ENCODE data around the gene GPR153.
"Not testable (repeated sequence)": the region's sequence is repeated elsewhere in the genome, so short reads cannot be mapped to it uniquely, and the experiment has no call there.

Gene GPR153

GRCh38 chr1:6260961-6261614 is at the start of gene GPR153:
Gene GPR153, minus strand, starts transcription at chr1:6261098. Its CDS starts 6,193 bp downstream, at chr1:6254905.
- no peak for DNase-seq (ENCODE audit: low spot score)

DNA sequence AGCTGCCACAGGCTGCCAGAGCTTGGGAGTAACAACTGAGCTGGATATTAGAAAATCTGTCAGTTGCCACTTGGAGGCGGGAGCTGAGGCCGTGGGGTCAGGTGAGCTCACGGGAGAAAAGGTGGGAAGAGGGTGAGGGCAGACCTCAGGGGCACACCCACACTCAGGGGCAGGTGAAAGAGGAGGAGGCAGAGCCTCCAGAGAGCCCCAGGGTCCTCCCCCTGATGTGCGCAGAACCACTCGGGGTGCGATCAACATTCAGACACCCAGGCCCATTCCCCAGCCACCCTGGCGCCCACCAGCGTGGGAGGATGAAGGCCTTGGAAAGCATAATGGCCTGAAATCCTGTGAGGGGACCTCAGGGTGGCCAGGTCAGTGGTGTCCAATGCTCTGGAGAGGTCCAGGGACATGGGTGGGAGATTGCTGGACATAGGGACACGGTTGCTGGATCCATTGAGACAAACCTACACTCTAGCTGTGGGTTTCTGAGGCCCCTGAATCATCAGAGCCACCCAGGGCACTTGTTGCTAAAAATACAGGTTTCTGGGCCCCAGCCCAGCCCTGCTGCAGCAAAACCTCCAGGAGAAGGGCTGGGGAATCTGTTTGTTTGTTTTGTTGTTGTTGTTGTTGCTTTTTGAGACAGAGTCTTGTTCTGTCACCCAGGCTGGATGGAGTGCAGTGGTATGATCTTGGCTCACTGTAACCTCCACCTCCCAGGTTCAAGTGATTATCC is 49.4 kb upstream of the GPR153 start:
- no peak for DNase-seq (ENCODE audit: low spot score)

GRCh38 chr1:6309564-6309963 is 48.7 kb upstream of the GPR153 start:
- DNase-seq (ENCODE audit: low spot score) = no peak

GRCh38 chr1:6308449-6308848 is 47.6 kb upstream of the GPR153 start:
- DNase-seq (ENCODE audit: low spot score) = no peak

DNA sequence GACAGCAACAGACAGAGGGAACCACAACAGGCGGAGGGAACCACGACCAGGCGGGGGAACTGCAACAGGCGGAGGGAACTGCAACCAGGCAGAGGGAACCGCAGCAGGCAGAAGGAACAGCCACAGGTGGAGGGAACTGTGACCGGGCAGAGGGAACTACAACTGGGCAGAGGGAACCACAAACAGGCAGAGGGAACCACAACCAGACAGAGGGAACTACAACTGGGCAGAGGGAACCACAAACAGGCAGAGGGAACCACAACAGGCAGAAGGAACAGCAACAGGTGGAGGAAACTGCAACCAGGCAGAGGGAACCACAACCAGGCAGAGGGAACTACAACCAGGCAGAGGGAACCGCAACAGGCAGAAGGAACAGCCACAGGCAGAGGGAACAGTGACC is 46.8 kb upstream of the GPR153 start:
- not testable (repeated sequence) for DNase-seq (ENCODE audit: low spot score)

DNA sequence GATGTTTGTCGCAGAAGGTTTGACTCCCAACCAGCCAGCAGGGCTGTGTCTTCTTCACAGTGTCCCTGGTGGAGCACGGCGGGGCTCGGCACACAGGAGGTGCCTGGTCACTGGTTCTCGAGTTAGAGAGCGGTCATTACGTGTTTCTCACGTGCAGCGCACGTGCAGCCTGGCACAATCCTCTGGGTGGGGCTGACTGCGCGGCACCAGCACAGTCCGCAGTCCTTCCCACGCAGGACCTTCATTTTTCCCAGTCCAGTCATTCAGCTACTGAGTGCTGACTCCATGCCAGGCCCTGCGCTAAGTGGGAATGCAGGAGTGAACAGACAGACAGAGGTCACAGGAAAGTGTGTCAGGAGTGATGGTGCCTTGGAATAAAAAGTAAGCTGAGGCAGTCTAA is 46.2 kb upstream of the GPR153 start:
- DNase-seq (ENCODE audit: low spot score) = no peak

DNA sequence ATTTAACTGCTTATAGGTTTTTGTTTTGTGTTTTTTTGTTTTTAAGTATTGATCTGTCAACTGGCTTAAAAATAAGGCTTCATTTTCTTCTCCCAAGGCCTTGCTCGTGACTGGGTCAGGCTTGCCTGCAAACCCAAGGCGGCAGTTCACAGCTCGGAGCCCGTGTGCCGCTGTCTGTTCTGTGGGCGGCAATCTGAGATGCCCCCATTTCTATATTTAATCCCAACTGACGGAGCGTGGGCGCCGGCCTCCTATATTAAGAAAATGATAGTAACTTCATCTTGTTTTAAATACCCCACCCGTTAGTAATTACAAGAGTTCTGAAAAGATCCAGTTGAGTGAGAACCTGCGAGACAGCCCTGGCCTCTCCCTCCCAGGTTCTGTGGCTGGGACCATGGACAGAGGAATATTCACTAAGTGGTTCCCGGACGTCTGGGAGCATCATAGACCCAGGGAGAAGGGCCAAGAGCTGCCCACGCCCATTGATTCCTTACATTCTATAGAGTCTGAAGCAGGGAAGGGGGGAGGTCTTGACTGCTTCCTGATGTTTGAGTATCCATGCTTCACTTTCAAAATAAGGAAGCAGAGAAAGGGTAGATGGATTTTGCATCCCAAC is 42.6 kb upstream of the GPR153 start:
- DNase-seq (ENCODE audit: low spot score) = no peak

GRCh38 chr1:6302568-6302967 is 41.7 kb upstream of the GPR153 start:
- no peak for DNase-seq (ENCODE audit: low spot score)

- DNase-seq (ENCODE audit: low spot score) = no peak
These were observed 40.6 kb upstream of the GPR153 start for GRCh38 chr1:6301526-6301925.

DNA sequence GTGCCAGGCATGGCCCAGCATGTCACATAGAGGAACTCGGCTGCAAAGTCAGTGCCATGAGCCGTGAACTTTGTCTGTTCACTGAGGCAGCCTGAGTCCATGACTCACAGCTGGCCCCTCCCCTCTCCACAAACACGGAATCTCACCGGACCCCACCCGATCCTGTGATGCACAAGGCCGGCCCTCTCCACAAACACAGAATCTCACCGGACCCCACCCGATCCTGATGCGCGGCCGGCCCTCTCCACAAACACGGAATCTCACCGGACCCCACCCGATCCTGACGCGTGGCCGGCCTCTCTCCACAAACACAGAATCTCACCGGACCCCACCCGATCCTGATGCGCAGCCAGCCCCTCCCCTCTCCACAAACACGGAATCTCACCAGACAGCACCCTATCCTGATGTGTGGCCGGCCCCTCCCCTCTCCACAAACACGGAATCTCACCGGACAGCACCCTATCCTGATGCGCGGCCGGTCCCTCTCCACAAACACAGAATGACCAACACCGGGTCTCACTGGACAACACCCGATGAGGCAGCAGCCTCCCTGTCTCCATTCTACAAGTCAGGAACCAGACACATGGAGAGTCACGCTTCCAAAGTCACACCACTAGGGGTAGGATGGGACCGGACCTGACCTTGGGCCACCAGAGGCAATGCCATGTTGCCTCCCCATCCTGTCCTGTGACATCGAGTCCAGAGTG is 39.6 kb upstream of the GPR153 start:
- DNase-seq (ENCODE audit: low spot score) = no peak

DNA sequence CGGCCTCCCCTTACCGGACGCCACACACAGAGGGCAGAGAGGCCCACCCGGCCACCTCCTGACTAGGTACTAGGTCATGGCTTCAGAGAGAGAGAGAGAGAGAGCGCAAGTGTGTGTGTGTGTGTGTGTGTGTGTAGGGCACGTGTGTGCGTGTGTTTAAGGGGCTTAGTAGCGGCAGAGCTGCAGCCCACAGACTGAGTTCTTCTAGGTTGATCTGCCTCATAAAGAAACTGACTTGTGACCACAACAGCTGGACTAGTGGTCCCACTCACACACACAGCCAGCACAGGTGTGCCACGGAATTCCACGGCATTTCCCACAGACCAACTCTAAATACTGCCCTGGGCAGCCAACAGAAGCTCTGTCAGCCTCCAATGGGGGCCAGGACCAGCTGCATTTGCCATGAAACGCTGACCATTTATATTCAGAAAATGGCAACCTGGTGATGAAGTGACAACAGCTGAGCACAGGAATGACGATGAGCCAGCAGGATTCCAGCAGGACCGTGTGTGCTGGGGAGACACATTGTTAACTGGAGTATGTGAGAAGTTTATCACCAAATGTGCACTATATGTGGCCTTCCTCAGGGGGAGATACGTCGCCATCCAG is 38.8 kb upstream of the GPR153 start:
- no peak for DNase-seq (ENCODE audit: low spot score)

DNA sequence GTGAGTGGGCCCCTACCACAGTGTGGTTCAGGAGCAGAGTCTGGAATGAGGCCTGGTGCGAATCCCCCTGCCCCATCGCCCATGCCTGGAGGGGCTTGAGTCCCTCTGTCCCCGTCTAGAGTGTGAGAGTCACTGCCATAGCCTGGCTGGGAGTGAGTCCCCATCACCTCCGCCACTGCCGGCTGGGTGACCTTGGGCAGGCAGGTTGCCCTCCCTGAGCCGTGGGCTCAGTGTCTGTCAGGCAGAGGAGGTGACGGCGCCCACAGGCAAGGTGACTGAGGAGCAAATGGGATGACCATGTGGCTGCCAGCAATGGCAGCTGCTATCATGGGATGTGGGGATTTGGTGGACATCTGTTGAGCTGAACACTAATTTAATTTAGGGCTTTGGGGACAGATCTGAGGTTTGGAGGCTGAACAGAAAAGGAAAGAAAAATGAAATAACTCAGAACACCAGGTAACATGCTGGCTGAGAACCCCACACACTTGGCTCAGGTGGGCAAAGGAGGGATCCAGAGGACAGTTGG is 38.1 kb upstream of the GPR153 start:
- DNase-seq (ENCODE audit: low spot score) = no peak

GRCh38 chr1:6298530-6298929 is 37.6 kb upstream of the GPR153 start:
- no peak for DNase-seq (ENCODE audit: low spot score)

DNA sequence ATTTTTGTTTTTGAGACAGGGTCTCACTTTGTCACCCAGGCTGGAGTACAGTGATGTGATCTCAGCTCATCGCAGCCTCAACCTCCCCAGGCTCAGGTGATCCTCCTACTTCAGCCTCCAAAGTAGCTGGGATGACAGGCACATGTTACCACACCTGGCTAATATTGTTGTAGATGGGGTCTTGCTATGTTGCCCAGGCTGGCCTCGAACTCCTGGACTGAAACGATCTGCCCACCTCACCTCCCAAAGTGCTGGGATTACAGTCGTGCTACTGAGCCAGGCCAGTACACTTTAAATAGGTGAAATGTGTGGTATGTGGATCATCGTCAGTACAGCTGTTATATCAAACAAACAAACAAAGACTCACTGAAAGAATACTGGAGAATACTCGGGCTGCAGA is 35.0 kb upstream of the GPR153 start:
- no peak for DNase-seq (ENCODE audit: low spot score)

GRCh38 chr1:6294890-6295556 is 34.1 kb upstream of the GPR153 start:
- no peak for DNase-seq (ENCODE audit: low spot score)

DNA sequence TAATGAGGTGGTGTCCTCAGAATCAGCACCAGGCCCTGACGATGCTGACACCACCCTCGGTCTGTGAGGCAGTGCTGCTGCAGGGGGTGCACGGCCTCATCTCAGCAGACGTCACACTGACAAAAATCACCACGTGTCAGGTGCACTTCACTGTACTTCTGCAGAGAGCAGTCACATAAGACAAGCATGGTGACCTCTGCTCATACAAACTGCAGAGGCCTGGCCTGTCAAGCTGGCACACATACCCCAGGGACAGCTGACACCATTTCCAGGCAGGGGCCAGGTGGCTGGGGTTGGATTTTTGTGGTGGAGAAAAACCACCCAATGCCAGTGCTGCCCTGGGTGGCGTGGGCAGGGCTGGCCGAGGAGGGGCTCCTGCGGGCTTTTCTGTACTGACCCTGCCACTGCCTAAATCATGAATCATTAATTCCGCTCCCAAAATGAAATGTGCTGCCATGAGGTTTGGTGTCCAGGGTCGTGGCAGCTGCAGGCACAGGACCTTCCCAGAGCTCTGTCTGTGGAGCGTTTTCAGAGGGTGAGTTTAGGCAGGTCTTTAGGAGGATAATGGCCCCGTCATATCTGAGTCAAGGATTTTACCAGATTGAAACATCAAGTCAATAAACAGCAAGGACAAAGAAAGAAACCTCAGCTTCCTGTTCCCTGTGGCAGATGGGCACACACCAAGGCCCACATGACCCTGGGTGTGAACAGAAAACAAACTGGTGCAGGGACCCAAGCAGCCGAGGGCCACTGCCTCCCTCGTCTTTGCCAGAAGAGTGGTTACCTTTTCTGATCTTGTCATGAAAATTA is 33.4 kb upstream of the GPR153 start:
- DNase-seq (ENCODE audit: low spot score) = no peak

- DNase-seq (ENCODE audit: low spot score) = no peak
These were observed 31.2 kb upstream of the GPR153 start for GRCh38 chr1:6292102-6292501.

- DNase-seq (ENCODE audit: low spot score) = no peak
These were observed 27.8 kb upstream of the GPR153 start for GRCh38 chr1:6288665-6289064.

- DNase-seq (ENCODE audit: low spot score) = no peak
These were observed 27.1 kb upstream of the GPR153 start for GRCh38 chr1:6288026-6288425.

- peak; percentile 48 for DNase-seq (ENCODE audit: low spot score)
These were observed 26.6 kb upstream of the GPR153 start for GRCh38 chr1:6287431-6287886.

- DNase-seq (ENCODE audit: low spot score) = no peak
These were observed 26.1 kb upstream of the GPR153 start for GRCh38 chr1:6287029-6287428.
